Measurements from ENCODE around the gene WDR86. TPM values are rescaled to one million over a fixed set of nuclear protein-coding genes. Genes with fewer than 3 reads are reported as not detected.

Gene WDR86
- total RNA-seq, 4 donors from 2014 or later: 82.9 to 142 (median 115) TPM

DNA sequence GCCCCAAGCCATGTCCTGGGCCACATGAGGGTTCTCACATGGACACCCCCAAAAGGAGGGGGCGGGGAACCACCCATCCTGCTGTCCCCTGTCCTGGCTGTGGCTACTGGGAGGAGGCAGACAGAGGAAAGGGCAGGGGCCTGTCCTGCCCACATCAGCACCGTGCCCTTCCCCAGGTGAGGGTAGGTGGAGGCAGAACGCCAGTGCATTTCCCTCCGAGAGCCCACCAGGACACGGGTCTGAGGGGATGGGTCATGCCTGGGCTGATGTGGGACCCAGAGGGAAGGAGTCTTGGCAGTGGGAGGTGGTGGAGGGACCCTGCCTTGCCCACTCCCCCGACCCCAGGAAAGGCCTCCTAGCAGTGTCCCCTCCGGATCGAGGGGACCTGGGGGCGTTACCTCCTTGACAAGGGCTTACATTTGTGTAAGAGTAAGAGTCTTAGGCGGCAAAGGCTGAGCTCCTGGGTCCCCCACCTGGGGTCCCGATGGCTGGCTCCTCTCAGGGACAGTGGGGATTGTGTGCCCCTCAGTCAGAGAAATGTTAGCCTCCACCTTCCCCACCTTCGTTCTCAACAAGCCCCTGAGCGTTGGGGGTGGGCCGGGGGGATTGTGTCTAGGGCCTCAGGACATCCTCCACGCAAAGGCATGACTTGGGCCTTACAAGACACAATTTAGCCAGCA, 24.0 kb upstream of the WDR86 start:
- WGBS, 2 donors: 85 to 93% methylated on average over 12 to 15 of the region's 15 CpGs
- H3K4me3 ChIP-seq: no peak overlapping the region
- H3K9me3 ChIP-seq: no peaks in the 10 kb centered on the region
- H3K27me3 ChIP-seq: no peaks in the 10 kb centered on the region
- DNase-seq (ENCODE audit: low spot score in 2 of 2): no peak
- H3K4me1 ChIP-seq: peaks cover 0 to 37% (median 13%) of the 10 kb centered on the region in 4 donors
- H3K36me3 ChIP-seq: no peaks in the 10 kb centered on the region
- H3K27ac ChIP-seq: no peak overlapping the region
- TF ChIP-seq EP300 (IDR thresholded peaks at IDR 0.05) (no peak), CTCF (IDR thresholded peaks at IDR 0.05) (no peak), POLR2A (IDR thresholded peaks at IDR 0.05) (no peak)

GRCh38 chr7:151432658-151433521, 23.1 kb upstream of the WDR86 start:
- Histone ChIP-seq H3K9me3 (no peaks in the 10 kb centered on the region), H3K4me1 (peaks cover 0 to 47% (median 22%) of the 10 kb centered on the region in 4 donors), H3K36me3 (no peaks in the 10 kb centered on the region), H3K27me3 (no peaks in the 10 kb centered on the region), H3K27ac (no peak overlapping the region), H3K4me3 (no peak overlapping the region)
- no peak for DNase-seq (ENCODE audit: low spot score in 2 of 2)
- WGBS, 2 donors: 80 to 81% methylated on average over 14 of the region's 14 CpGs
- TF ChIP-seq POLR2A (IDR thresholded peaks at IDR 0.05) (no peak), CTCF (IDR thresholded peaks at IDR 0.05) (peak in 1 of 5 experiments; percentile 10), EP300 (IDR thresholded peaks at IDR 0.05) (no peak)

- H3K27me3 ChIP-seq: no peaks in the 10 kb centered on the region
- peaks cover 0 to 48% (median 33%) of the 10 kb centered on the region in 4 donors for H3K4me1 ChIP-seq
- H3K36me3 ChIP-seq: no peaks in the 10 kb centered on the region
- no peak for DNase-seq (ENCODE audit: low spot score in 2 of 2)
- WGBS, 2 donors: 95 to 98% methylated on average over 11 to 24 of the region's 25 CpGs
- no peak overlapping the region for H3K27ac ChIP-seq
- TF ChIP-seq CTCF (IDR thresholded peaks at IDR 0.05) (no peak), EP300 (IDR thresholded peaks at IDR 0.05) (no peak), POLR2A (IDR thresholded peaks at IDR 0.05) (no peak)
- H3K4me3 ChIP-seq: no peak overlapping the region
- no peaks in the 10 kb centered on the region for H3K9me3 ChIP-seq
These were observed 22.0 kb upstream of the WDR86 start for GRCh38 chr7:151431768-151432311.

DNA sequence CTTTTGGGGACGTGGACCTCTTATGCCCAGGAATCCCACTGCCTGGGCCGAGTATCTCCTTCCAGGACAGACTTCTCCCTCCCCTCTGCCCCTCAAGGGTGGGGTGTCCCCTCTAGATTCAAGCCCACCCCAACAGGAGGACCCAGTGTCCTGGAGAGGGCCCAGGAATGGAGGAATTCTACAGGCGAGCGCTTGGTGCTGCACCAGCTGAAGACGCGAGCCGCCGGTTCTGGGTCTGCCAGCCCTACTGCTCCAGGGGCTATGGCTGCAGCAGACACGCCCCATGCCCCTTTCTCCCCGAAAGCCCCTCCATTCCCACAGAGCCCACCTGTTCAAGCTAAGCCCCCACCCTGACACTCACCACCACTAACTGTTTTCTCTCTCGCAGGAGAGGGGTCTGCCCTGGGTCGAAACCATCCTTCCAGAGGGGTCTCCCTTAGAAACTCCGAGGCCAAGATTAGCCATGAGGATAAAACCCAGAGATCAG, 21.5 kb upstream of the WDR86 start:
- WGBS, 2 donors: 95 to 98% methylated on average over 10 to 13 of the region's 13 CpGs
- H3K4me1 ChIP-seq: peaks cover 0 to 48% (median 36%) of the 10 kb centered on the region in 4 donors
- H3K9me3 ChIP-seq: no peaks in the 10 kb centered on the region
- no peak for DNase-seq (ENCODE audit: low spot score in 2 of 2)
- no peak overlapping the region for H3K4me3 ChIP-seq
- H3K36me3 ChIP-seq: no peaks in the 10 kb centered on the region
- TF ChIP-seq POLR2A (IDR thresholded peaks at IDR 0.05) (no peak), EP300 (IDR thresholded peaks at IDR 0.05) (no peak), CTCF (IDR thresholded peaks at IDR 0.05) (no peak)
- H3K27ac ChIP-seq: peak overlapping the region in 2 of 4 donors; percentile 41 to 89
- no peaks in the 10 kb centered on the region for H3K27me3 ChIP-seq
